ENCODE results near the gene EXOC6. TPM values are rescaled to one million over a fixed set of nuclear protein-coding genes. Genes with fewer than 3 reads are reported as not detected.

The EXOC6 gene
- total RNA-seq, 1 experiment from 2014 or later, result 9.3 TPM

GRCh38 chr10:93090619-93091018 is 242.3 kb downstream of the EXOC6 start:
- ChIA-PET POLR2A (ENCODE audit: unreplicated experiment) (no interaction called here), CTCF (no interaction called here)
- H3K4me2 ChIP-seq, result no peak overlapping the region
- H4K20me1 ChIP-seq (ENCODE audit: insufficient read depth), result no peaks in the 10 kb centered on the region
- H3K4me1 ChIP-seq (replicated peaks; ENCODE audit: insufficient read depth), result no peaks in the 10 kb centered on the region
- H3K4me3 ChIP-seq, result no peak overlapping the region
- H3K9me2 ChIP-seq (ENCODE audit: insufficient read depth), result no peaks in the 10 kb centered on the region
- H3K36me3 ChIP-seq (ENCODE audit: low read depth), result no peaks in the 10 kb centered on the region
- BruUV-seq (replicated peaks), result no TSS peak
- no peaks in the 10 kb centered on the region for H3K79me2 ChIP-seq (ENCODE audit: low read depth)
- no peaks in the 10 kb centered on the region for H3K27me3 ChIP-seq (ENCODE audit: insufficient read depth, low read depth)
- no peak for DNase-seq
- no peak overlapping the region for H2AFZ ChIP-seq
- H3K9me3 ChIP-seq (ENCODE audit: insufficient read depth, low read depth), result no peaks in the 10 kb centered on the region
- TF ChIP-seq CTCF (conservative IDR thresholded peaks at IDR 0.05), result no peak
- TF ChIP-seq EZH2 (IDR thresholded peaks at IDR 0.05; ENCODE audit: low read depth), result no peak
- no peak overlapping the region for H3K27ac ChIP-seq
- no peaks in the 10 kb centered on the region for H3F3A ChIP-seq (ENCODE audit: insufficient read depth, low read depth)
- intact Hi-C loops (cut with micrococcal nuclease; ENCODE audit: unreplicated experiment), result no loop called here

- no peaks in the 10 kb centered on the region for H3K36me3 ChIP-seq (ENCODE audit: low read depth)
- no peaks in the 10 kb centered on the region for H3K9me3 ChIP-seq (ENCODE audit: insufficient read depth, low read depth)
- ChIA-PET CTCF (no interaction called here), POLR2A (ENCODE audit: unreplicated experiment) (no interaction called here)
- H3K27ac ChIP-seq, result no peak overlapping the region
- no peaks in the 10 kb centered on the region for H3K9me2 ChIP-seq (ENCODE audit: insufficient read depth)
- intact Hi-C loops (cut with micrococcal nuclease; ENCODE audit: unreplicated experiment), result no loop called here
- BruUV-seq (replicated peaks), result no TSS peak
- no peak overlapping the region for H2AFZ ChIP-seq
- no peak for DNase-seq
- H3K4me3 ChIP-seq, result no peak overlapping the region
- H4K20me1 ChIP-seq (ENCODE audit: insufficient read depth), result no peaks in the 10 kb centered on the region
- H3K4me1 ChIP-seq (replicated peaks; ENCODE audit: insufficient read depth), result no peaks in the 10 kb centered on the region
- H3F3A ChIP-seq (ENCODE audit: insufficient read depth, low read depth), result no peaks in the 10 kb centered on the region
- TF ChIP-seq CTCF (conservative IDR thresholded peaks at IDR 0.05) (no peak), EZH2 (IDR thresholded peaks at IDR 0.05; ENCODE audit: low read depth) (no peak)
- no peaks in the 10 kb centered on the region for H3K79me2 ChIP-seq (ENCODE audit: low read depth)
- H3K4me2 ChIP-seq, result no peak overlapping the region
- H3K27me3 ChIP-seq (ENCODE audit: insufficient read depth, low read depth), result no peaks in the 10 kb centered on the region
Observed at GRCh38 chr10:93091960-93092359, 243.6 kb downstream of the EXOC6 start.

- BruUV-seq (replicated peaks), result no TSS peak
- Histone ChIP-seq H4K20me1 (ENCODE audit: insufficient read depth) (no peaks in the 10 kb centered on the region), H3K27me3 (ENCODE audit: insufficient read depth, low read depth) (no peaks in the 10 kb centered on the region), H3K9me3 (ENCODE audit: insufficient read depth, low read depth) (no peaks in the 10 kb centered on the region), H3K27ac (no peak overlapping the region), H3K79me2 (ENCODE audit: low read depth) (no peaks in the 10 kb centered on the region), H3K4me1 (replicated peaks; ENCODE audit: insufficient read depth) (no peaks in the 10 kb centered on the region), H3K36me3 (ENCODE audit: low read depth) (no peaks in the 10 kb centered on the region), H3K4me3 (no peak overlapping the region), H2AFZ (no peak overlapping the region), H3K9me2 (ENCODE audit: insufficient read depth) (no peaks in the 10 kb centered on the region; the same call in 1 of the 2 replicates), H3F3A (ENCODE audit: insufficient read depth, low read depth) (no peaks in the 10 kb centered on the region), H3K4me2 (no peak overlapping the region)
- intact Hi-C loops (cut with micrococcal nuclease; ENCODE audit: unreplicated experiment), result no loop called here
- ChIA-PET POLR2A (ENCODE audit: unreplicated experiment) (no interaction called here), CTCF (no interaction called here)
- no peak for DNase-seq
- TF ChIP-seq EZH2 (IDR thresholded peaks at IDR 0.05; ENCODE audit: low read depth) (no peak), CTCF (conservative IDR thresholded peaks at IDR 0.05) (no peak)
Observed at GRCh38 chr10:93095225-93095624, 246.9 kb downstream of the EXOC6 start.

Data from PC-9 (cell line).